Lower leg skin (tissue), 4 donors: Measurements from ENCODE around the gene EMC8. TPM values are rescaled to one million over a fixed set of nuclear protein-coding genes. Genes with fewer than 3 reads are reported as not detected.

ENCODE experiments used
- DNase-seq, 2 donors: peaks; one replicate each; pipeline ENCODE4 v3.0.0-alpha.2; 2019; ENCODE audit warnings: low spot score in 2 of 2
- H3K4me3 ChIP-seq: fragments of 200-600 bp; sonication (generic); 2 replicates; pipeline ENCODE4 v1.5.1; 2017; ENCODE audit warnings: mild to moderate bottlenecking, low read depth; ENCODE audit not compliant: poor library complexity, severe bottlenecking
- POLR2A ChIP-seq, 2 donors: fragments of 450-650 bp; IDR thresholded peaks; one replicate each; pipeline ENCODE4 v1.6.1; 2016 to 2017; ENCODE audit warnings: antibody characterized with exemption in 2 of 2, mild to moderate bottlenecking in 1 of 2, moderate library complexity in 1 of 2
- WGBS, 2 donors: methylation state at CpG; one replicate each; pipeline ENCODE4 v1.1.5; 2018; 5-methylcytosine and 5-hydroxymethylcytosine counted together
- intact Hi-C: fragments of 100-400 bp; cut with DNase I; formaldehyde crosslinking; loops from one replicate; pipeline ENCODE4 v1.15.0; 2023; ENCODE audit warnings: low total_unique reads
- total RNA-seq, 4 donors: library from RNA; depleted of rRNA; stranded (reverse); fragments of >200 nt; gene quantifications; one replicate each; pipeline ENCODE4 v1.1.0, GENCODE V29; 2016
- TF ChIP-seq, protein P1 (sequence below), 3 donors: fragments of 450-650 bp; IDR thresholded peaks; one replicate each; pipeline ENCODE4 v1.5.1; 2016; ENCODE audit warnings: antibody characterized with exemption in 3 of 3, mild to moderate bottlenecking in 3 of 3, moderate library complexity in 2 of 3

Gene EMC8
- total RNA-seq, 4 donors from 2014 or later, result 15.5 to 27.5 (median 18.4) TPM

GRCh38 chr16:85789773-85790172 lies 9.6 kb downstream of the EMC8 start:
- H3K4me3 ChIP-seq, result no peak overlapping the region
- DNase-seq, result no peak
- intact Hi-C loops, result no loop called here
- 84 to 87% methylated on average over 6 of the region's 6 CpGs for WGBS, 2 donors
- TF ChIP-seq, protein P1, sequence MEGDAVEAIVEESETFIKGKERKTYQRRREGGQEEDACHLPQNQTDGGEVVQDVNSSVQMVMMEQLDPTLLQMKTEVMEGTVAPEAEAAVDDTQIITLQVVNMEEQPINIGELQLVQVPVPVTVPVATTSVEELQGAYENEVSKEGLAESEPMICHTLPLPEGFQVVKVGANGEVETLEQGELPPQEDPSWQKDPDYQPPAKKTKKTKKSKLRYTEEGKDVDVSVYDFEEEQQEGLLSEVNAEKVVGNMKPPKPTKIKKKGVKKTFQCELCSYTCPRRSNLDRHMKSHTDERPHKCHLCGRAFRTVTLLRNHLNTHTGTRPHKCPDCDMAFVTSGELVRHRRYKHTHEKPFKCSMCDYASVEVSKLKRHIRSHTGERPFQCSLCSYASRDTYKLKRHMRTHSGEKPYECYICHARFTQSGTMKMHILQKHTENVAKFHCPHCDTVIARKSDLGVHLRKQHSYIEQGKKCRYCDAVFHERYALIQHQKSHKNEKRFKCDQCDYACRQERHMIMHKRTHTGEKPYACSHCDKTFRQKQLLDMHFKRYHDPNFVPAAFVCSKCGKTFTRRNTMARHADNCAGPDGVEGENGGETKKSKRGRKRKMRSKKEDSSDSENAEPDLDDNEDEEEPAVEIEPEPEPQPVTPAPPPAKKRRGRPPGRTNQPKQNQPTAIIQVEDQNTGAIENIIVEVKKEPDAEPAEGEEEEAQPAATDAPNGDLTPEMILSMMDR (IDR thresholded peaks at IDR 0.05), result no peak
- no peak for TF ChIP-seq POLR2A (IDR thresholded peaks at IDR 0.05)

- no peak for DNase-seq
- TF ChIP-seq, protein P1 (IDR thresholded peaks at IDR 0.05), result no peak
- no peak for TF ChIP-seq POLR2A (IDR thresholded peaks at IDR 0.05)
- H3K4me3 ChIP-seq, result no peak overlapping the region
- intact Hi-C loops, result no loop called here
- 90 to 92% methylated on average over 11 of the region's 11 CpGs for WGBS, 2 donors
These were observed 10.5 kb downstream of the EMC8 start for GRCh38 chr16:85788819-85789218.

GRCh38 chr16:85785927-85786326 lies 13.4 kb downstream of the EMC8 start:
- intact Hi-C loops, result no loop called here
- H3K4me3 ChIP-seq, result no peak overlapping the region
- no peak for DNase-seq
- WGBS, 2 donors, result 89 to 94% methylated on average over 2 of the region's 2 CpGs
- TF ChIP-seq, protein P1 (IDR thresholded peaks at IDR 0.05), result no peak
- no peak for TF ChIP-seq POLR2A (IDR thresholded peaks at IDR 0.05)

GRCh38 chr16:85784813-85785212 lies 14.5 kb downstream of the EMC8 start:
- no peak for TF ChIP-seq POLR2A (IDR thresholded peaks at IDR 0.05)
- TF ChIP-seq, protein P1 (IDR thresholded peaks at IDR 0.05), result no peak
- H3K4me3 ChIP-seq, result no peak overlapping the region
- WGBS, 2 donors, result 93 to 100% methylated on average over 2 of the region's 2 CpGs
- intact Hi-C loops, result no loop called here
- DNase-seq, result no peak

DNA sequence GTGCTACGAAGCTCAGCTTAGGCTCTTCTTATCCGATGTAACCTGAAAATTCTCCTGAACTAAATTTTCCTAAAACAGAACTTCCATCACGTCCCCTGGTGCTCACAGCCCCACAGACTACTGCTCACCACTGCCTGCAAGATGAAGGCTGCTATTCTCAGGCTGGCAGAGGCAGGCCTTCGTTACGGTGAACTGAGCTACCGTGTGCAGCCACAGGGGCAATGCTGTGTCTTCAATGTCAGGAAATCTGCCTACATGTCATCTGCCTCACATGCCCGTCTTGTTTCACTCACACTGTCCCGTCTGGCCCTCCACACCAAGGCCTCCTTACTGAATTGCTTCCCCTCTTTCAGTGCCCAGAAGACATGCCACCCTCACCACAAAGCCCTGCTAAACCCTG lies 15.9 kb downstream of the EMC8 start:
- WGBS, 2 donors, result 93 to 95% methylated on average over 8 of the region's 8 CpGs
- intact Hi-C loops, result no loop called here
- no peak for TF ChIP-seq POLR2A (IDR thresholded peaks at IDR 0.05)
- TF ChIP-seq, protein P1 (IDR thresholded peaks at IDR 0.05), result no peak

GRCh38 chr16:85782451-85782850 lies 16.9 kb downstream of the EMC8 start:
- no peak for DNase-seq
- H3K4me3 ChIP-seq, result no peak overlapping the region
- 76 to 77% methylated on average over 6 of the region's 6 CpGs for WGBS, 2 donors
- intact Hi-C loops, result no loop called here
- TF ChIP-seq POLR2A (IDR thresholded peaks at IDR 0.05), result no peak
- TF ChIP-seq, protein P1 (IDR thresholded peaks at IDR 0.05), result no peak

More for the DNA sequence above, 15.9 kb downstream of the EMC8 start:
- H3K4me3 ChIP-seq, result no peak overlapping the region
- DNase-seq, result no peak
